GM18511 (cell line): ENCODE measurements around the gene TNFRSF1A.

Source experiments
- ATAC-seq: cut with Tn5 transposase; IDR thresholded peaks from one replicate; pipeline ENCODE4 v1.9.1; 2021; ENCODE audit warnings: mild to moderate bottlenecking, moderate library complexity; ENCODE audit not compliant: unreplicated experiment

TNFRSF1A gene

GRCh38 chr12:6341417-6342139, at the start of gene TNFRSF1A:
TNFRSF1A (minus strand) TSS chr12:6342076; CDS start chr12:6341814, 262 bp downstream.
- no peak for ATAC-seq

GRCh38 chr12:6391013-6391412, 49.1 kb upstream of the TNFRSF1A start:
- no peak for ATAC-seq

GRCh38 chr12:6390084-6390799, 48.4 kb upstream of the TNFRSF1A start:
- no peak for ATAC-seq

- no peak for ATAC-seq
These were observed 45.7 kb upstream of the TNFRSF1A start for GRCh38 chr12:6387541-6387940.

GRCh38 chr12:6386491-6386890, 44.6 kb upstream of the TNFRSF1A start:
- no peak for ATAC-seq

GRCh38 chr12:6386038-6386437, 44.2 kb upstream of the TNFRSF1A start:
- no peak for ATAC-seq

GRCh38 chr12:6384499-6385436, 42.9 kb upstream of the TNFRSF1A start:
- no peak for ATAC-seq

GRCh38 chr12:6383572-6384498, 42.0 kb upstream of the TNFRSF1A start, which contains the start of gene LTBR:
LTBR (plus strand) TSS chr12:6384162; CDS start chr12:6384359, 197 bp downstream.
- ATAC-seq = no peak

- no peak for ATAC-seq
These were observed 41.1 kb upstream of the TNFRSF1A start for GRCh38 chr12:6382982-6383381.

GRCh38 chr12:6382371-6382770, 40.5 kb upstream of the TNFRSF1A start:
- no peak for ATAC-seq

GRCh38 chr12:6380141-6381121, 38.6 kb upstream of the TNFRSF1A start:
- ATAC-seq = no peak

GRCh38 chr12:6378709-6379472, 37.0 kb upstream of the TNFRSF1A start:
- ATAC-seq = no peak

GRCh38 chr12:6377667-6377994, 35.8 kb upstream of the TNFRSF1A start:
- ATAC-seq = no peak

- ATAC-seq = no peak
These were observed 35.2 kb upstream of the TNFRSF1A start for GRCh38 chr12:6376870-6377666.

- ATAC-seq = no peak
These were observed 34.4 kb upstream of the TNFRSF1A start for GRCh38 chr12:6376079-6376869.

- ATAC-seq = no peak
These were observed 33.6 kb upstream of the TNFRSF1A start, which contains the start of gene SCNN1A for GRCh38 chr12:6375269-6376078. SCNN1A (minus strand) TSS chr12:6375563; CDS start chr12:6374783, 780 bp downstream.
